ENCODE results near the gene PSMD13.

DNA sequence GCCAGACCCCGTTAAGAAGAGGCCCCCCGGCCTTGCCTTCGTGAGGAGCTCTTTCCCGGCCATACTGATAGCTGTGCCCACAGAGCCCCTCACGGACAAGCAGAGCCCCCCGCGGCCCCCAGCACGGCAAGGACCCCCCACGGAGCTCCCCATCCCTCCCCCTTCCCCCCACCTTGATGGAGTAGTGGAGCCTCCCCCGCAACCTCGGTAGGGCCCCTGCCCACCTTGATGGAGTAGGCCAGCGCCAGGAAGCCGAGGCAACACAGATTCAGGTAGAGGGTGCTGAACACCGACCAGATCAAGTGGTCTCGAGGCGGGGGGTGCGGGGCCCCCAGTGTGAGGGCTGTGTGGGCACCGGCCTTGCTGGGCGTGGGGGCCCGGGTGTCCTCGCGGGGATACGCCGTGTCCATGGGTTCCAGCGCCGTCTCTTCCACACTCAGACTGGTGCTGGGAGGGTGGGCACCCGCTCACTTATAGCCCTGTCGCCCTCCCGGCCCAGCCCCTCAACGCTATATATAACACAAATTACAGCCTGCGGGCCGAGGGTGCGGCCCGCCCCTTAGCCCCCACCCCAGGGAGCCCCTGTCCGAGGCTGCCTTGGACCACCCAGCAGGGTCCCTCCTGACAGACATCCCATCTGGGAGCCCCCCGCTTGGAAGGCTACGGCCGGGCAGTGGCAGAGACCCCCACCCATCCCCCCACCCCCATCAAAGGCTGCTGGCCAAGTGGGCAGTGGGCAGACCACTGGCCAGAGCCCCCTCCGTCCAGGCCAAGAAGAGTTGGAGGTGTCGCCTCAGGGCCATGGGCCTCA lies 62.5 kb downstream of the PSMD13 start, which contains the start of gene IFITM5:
- TF ChIP-seq, protein P1, sequence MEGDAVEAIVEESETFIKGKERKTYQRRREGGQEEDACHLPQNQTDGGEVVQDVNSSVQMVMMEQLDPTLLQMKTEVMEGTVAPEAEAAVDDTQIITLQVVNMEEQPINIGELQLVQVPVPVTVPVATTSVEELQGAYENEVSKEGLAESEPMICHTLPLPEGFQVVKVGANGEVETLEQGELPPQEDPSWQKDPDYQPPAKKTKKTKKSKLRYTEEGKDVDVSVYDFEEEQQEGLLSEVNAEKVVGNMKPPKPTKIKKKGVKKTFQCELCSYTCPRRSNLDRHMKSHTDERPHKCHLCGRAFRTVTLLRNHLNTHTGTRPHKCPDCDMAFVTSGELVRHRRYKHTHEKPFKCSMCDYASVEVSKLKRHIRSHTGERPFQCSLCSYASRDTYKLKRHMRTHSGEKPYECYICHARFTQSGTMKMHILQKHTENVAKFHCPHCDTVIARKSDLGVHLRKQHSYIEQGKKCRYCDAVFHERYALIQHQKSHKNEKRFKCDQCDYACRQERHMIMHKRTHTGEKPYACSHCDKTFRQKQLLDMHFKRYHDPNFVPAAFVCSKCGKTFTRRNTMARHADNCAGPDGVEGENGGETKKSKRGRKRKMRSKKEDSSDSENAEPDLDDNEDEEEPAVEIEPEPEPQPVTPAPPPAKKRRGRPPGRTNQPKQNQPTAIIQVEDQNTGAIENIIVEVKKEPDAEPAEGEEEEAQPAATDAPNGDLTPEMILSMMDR (IDR thresholded peaks at IDR 0.05; ENCODE audit: insufficient read depth, low read length) = no peak
- TF ChIP-seq POLR2AphosphoS5 (IDR thresholded peaks at IDR 0.05; ENCODE audit: low read depth) = no peak
- no peak for TF ChIP-seq GABPA (IDR thresholded peaks at IDR 0.05; ENCODE audit: low read depth)
- TF ChIP-seq SPI1 (IDR thresholded peaks at IDR 0.05; ENCODE audit: borderline replicate concordance, low read depth) = no peak
- TF ChIP-seq, protein P2, sequence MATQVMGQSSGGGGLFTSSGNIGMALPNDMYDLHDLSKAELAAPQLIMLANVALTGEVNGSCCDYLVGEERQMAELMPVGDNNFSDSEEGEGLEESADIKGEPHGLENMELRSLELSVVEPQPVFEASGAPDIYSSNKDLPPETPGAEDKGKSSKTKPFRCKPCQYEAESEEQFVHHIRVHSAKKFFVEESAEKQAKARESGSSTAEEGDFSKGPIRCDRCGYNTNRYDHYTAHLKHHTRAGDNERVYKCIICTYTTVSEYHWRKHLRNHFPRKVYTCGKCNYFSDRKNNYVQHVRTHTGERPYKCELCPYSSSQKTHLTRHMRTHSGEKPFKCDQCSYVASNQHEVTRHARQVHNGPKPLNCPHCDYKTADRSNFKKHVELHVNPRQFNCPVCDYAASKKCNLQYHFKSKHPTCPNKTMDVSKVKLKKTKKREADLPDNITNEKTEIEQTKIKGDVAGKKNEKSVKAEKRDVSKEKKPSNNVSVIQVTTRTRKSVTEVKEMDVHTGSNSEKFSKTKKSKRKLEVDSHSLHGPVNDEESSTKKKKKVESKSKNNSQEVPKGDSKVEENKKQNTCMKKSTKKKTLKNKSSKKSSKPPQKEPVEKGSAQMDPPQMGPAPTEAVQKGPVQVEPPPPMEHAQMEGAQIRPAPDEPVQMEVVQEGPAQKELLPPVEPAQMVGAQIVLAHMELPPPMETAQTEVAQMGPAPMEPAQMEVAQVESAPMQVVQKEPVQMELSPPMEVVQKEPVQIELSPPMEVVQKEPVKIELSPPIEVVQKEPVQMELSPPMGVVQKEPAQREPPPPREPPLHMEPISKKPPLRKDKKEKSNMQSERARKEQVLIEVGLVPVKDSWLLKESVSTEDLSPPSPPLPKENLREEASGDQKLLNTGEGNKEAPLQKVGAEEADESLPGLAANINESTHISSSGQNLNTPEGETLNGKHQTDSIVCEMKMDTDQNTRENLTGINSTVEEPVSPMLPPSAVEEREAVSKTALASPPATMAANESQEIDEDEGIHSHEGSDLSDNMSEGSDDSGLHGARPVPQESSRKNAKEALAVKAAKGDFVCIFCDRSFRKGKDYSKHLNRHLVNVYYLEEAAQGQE (IDR thresholded peaks at IDR 0.05; ENCODE audit: insufficient replicate concordance, low read depth) = no peak
